Measurements from ENCODE around the gene CEP192. TPM values are rescaled to one million over a fixed set of nuclear protein-coding genes. Genes with fewer than 3 reads are reported as not detected.

The CEP192 gene
- total and polyA plus RNA-seq, 4 donors, result 2.5 to 32.4 (median 10.9) TPM

DNA sequence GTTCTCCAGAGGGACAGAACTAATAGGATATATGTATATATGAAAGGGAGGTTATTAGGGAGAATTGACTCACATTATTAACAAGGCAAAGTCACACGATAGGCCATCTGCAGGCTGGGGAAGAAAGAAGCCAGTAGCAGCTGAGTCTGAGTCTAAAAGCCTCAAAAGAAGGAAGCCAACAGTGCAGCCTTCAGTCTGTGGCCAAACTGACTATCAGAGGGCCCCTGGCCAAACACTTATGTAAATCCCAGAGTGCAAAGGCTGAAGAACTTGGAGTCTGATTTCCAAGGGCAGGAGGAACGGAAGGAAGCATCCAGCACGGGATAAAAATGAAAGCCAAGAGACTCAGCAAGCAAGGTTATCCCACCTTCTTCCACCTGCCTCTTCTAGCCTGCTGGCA is 119.4 kb downstream of the CEP192 start:
- Histone ChIP-seq H3K4me3 (ENCODE audit: low read depth in 1 of 3, low read length in 3 of 3) (no peak overlapping the region), H3K27me3 (ENCODE audit: control insufficient read depth in 4 of 4, insufficient read depth in 4 of 4, low read length in 3 of 4) (no peaks in the 10 kb centered on the region), H3K9me3 (ENCODE audit: control insufficient read depth in 4 of 4, low read length in 3 of 4) (no peaks in the 10 kb centered on the region), H3K9ac (ENCODE audit: low read depth in 1 of 2, low read length in 2 of 2) (no peak overlapping the region), H3K36me3 (ENCODE audit: control insufficient read depth in 4 of 4, insufficient read depth in 3 of 4, low read depth in 1 of 4, low read length in 3 of 4) (peaks cover 0 to 17% (median 11%) of the 10 kb centered on the region in 4 donors), H3K27ac (ENCODE audit: low read depth in 1 of 2, low read length in 2 of 2) (no peak overlapping the region), H3K4me1 (ENCODE audit: control insufficient read depth in 4 of 4, insufficient read depth in 4 of 4, low read length in 3 of 4) (peaks cover 0 to 4% (median 0%) of the 10 kb centered on the region in 4 donors)
- no peak for DNase-seq (ENCODE audit: low spot score)
- TF ChIP-seq HNF4A (conservative IDR thresholded peaks at IDR 0.05) (peak in 1 of 2 donors; percentile 7), RAD21 (IDR thresholded peaks at IDR 0.05) (no peak)
- WGBS, result 52% methylated on average over 3 of the region's 3 CpGs

- Histone ChIP-seq H3K4me3 (ENCODE audit: low read depth in 1 of 3, low read length in 3 of 3) (no peak overlapping the region), H3K36me3 (ENCODE audit: control insufficient read depth in 4 of 4, insufficient read depth in 3 of 4, low read depth in 1 of 4, low read length in 3 of 4) (peaks cover 6 to 12% (median 8%) of the 10 kb centered on the region in 4 donors)
- DNase-seq (ENCODE audit: low spot score), result no peak
Measured at GRCh38 chr18:13112982-13113381, 121.8 kb downstream of the CEP192 start.

More at GRCh38 chr18:13112982-13113381, 121.8 kb downstream of the CEP192 start:
- Histone ChIP-seq H3K9me3 (ENCODE audit: control insufficient read depth in 4 of 4, low read length in 3 of 4) (no peaks in the 10 kb centered on the region), H3K27me3 (ENCODE audit: control insufficient read depth in 4 of 4, insufficient read depth in 4 of 4, low read length in 3 of 4) (no peaks in the 10 kb centered on the region), H3K9ac (ENCODE audit: low read depth in 1 of 2, low read length in 2 of 2) (no peak overlapping the region), H3K27ac (ENCODE audit: low read depth in 1 of 2, low read length in 2 of 2) (no peak overlapping the region), H3K4me1 (ENCODE audit: control insufficient read depth in 4 of 4, insufficient read depth in 4 of 4, low read length in 3 of 4) (peaks cover 0 to 4% (median 0%) of the 10 kb centered on the region in 4 donors)
- 35% methylated on average over 8 of the region's 8 CpGs for WGBS
- TF ChIP-seq, protein P1, sequence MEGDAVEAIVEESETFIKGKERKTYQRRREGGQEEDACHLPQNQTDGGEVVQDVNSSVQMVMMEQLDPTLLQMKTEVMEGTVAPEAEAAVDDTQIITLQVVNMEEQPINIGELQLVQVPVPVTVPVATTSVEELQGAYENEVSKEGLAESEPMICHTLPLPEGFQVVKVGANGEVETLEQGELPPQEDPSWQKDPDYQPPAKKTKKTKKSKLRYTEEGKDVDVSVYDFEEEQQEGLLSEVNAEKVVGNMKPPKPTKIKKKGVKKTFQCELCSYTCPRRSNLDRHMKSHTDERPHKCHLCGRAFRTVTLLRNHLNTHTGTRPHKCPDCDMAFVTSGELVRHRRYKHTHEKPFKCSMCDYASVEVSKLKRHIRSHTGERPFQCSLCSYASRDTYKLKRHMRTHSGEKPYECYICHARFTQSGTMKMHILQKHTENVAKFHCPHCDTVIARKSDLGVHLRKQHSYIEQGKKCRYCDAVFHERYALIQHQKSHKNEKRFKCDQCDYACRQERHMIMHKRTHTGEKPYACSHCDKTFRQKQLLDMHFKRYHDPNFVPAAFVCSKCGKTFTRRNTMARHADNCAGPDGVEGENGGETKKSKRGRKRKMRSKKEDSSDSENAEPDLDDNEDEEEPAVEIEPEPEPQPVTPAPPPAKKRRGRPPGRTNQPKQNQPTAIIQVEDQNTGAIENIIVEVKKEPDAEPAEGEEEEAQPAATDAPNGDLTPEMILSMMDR (IDR thresholded peaks at IDR 0.05; ENCODE audit: low read depth, low read length, missing input control), result peak; percentile 53
- TF ChIP-seq HNF4G (IDR thresholded peaks at IDR 0.05) (no peak), MAX (IDR thresholded peaks at IDR 0.05) (no peak), FOXA2 (IDR thresholded peaks at IDR 0.05) (no peak), RXRA (IDR thresholded peaks at IDR 0.05) (no peak), EGR1 (IDR thresholded peaks at IDR 0.05; ENCODE audit: low read depth in 2 of 2) (no peak), JUND (IDR thresholded peaks at IDR 0.05) (no peak), SP1 (IDR thresholded peaks at IDR 0.05) (no peak), FOXA1 (IDR thresholded peaks at IDR 0.05) (no peak), RAD21 (IDR thresholded peaks at IDR 0.05) (peak; percentile 82 to 86), ZBTB33 (IDR thresholded peaks at IDR 0.05) (no peak), NR2F2 (IDR thresholded peaks at IDR 0.05) (no peak), HNF4A (conservative IDR thresholded peaks at IDR 0.05) (peak in 1 of 2 donors; percentile 9)
- TF ChIP-seq, protein P2, sequence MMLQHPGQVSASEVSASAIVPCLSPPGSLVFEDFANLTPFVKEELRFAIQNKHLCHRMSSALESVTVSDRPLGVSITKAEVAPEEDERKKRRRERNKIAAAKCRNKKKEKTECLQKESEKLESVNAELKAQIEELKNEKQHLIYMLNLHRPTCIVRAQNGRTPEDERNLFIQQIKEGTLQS (IDR thresholded peaks at IDR 0.05), result no peak

Data from liver (tissue), 9 donors.